Endodermal cell (in vitro differentiated cells): ENCODE measurements around the gene ZBTB16. TPM values are rescaled to one million over a fixed set of nuclear protein-coding genes. Genes with fewer than 3 reads are reported as not detected.

Experiments used
- DNase-seq: peaks from one replicate; pipeline ENCODE4 v3.0.0-alpha.2; 2017
- H3K27ac ChIP-seq: 2 replicates; pipeline ENCODE4 v1.5.1; 2013; ENCODE audit warnings: mild to moderate bottlenecking, low read depth, low read length, moderate library complexity
- H3K27me3 ChIP-seq: 2 replicates; pipeline ENCODE4 v1.6.1; 2013; ENCODE audit warnings: mild to moderate bottlenecking, low read length, moderate library complexity; ENCODE audit not compliant: insufficient read depth, control insufficient read depth, poor library complexity, severe bottlenecking
- H3K36me3 ChIP-seq: 2 replicates; pipeline ENCODE4 v1.7.0; 2013; ENCODE audit warnings: mild to moderate bottlenecking, low read length, moderate library complexity; ENCODE audit not compliant: control insufficient read depth, insufficient read depth
- H3K4me1 ChIP-seq: one replicate; pipeline ENCODE4 v1.7.0; 2013; ENCODE audit warnings: low read length; ENCODE audit not compliant: control insufficient read depth, insufficient read depth
- H3K4me3 ChIP-seq: 2 replicates; pipeline ENCODE4 v1.5.1; 2013; ENCODE audit warnings: mild to moderate bottlenecking, low read length, moderate library complexity
- H3K9ac ChIP-seq: 2 replicates; pipeline ENCODE4 v1.6.1; 2013; ENCODE audit warnings: mild to moderate bottlenecking, low read length, moderate library complexity; ENCODE audit not compliant: poor library complexity, severe bottlenecking; ENCODE audit errors: extremely low read depth
- H3K9me3 ChIP-seq: 2 replicates; pipeline ENCODE4 v1.6.1; 2013; ENCODE audit warnings: mild to moderate bottlenecking, low read length, moderate library complexity; ENCODE audit not compliant: control insufficient read depth
- H3K27ac Mint-ChIP-seq: 2 replicates; pipeline ENCODE4 v1.8.0; 2020; ENCODE audit warnings: mixed read lengths
- H3K27me3 Mint-ChIP-seq: 2 replicates; pipeline ENCODE4 v1.8.0; 2021; ENCODE audit warnings: mild to moderate bottlenecking, mixed read lengths; ENCODE audit not compliant: insufficient read depth
- H3K36me3 Mint-ChIP-seq: 2 replicates; pipeline ENCODE4 v1.8.0; 2020; ENCODE audit warnings: low read depth, mixed read lengths
- H3K4me1 Mint-ChIP-seq: 2 replicates; pipeline ENCODE4 v1.8.0; 2020; ENCODE audit warnings: mixed read lengths
- H3K4me3 Mint-ChIP-seq: 2 replicates; pipeline ENCODE4 v1.8.0; 2020; ENCODE audit warnings: mild to moderate bottlenecking, moderate library complexity, mixed read lengths
- H3K9me3 Mint-ChIP-seq: 2 replicates; pipeline ENCODE4 v1.8.0; 2020; ENCODE audit warnings: mild to moderate bottlenecking, mixed read lengths
- WGBS, 2 experiments: methylation state at CpG; one replicate each; pipeline versions ENCODE4 v1.1.5 to v1.1.7; 2013; ENCODE audit warnings: missing lambda C conversion rate in 2 of 2, mixed read lengths in 1 of 2; ENCODE audit not compliant: insufficient coverage in 1 of 2, insufficient read length in 1 of 2; 5-methylcytosine and 5-hydroxymethylcytosine counted together
- total RNA-seq, 2 donors: library from RNA; stranded (reverse); fragmentation: NEBNext Ultra II Directional in 1 of 2; extraction: Animal tissue kit (Norgen Biotek cat#: 25700) in 1 of 2; gene quantifications; 2 replicates in 1 of 2; 3 replicates in 1 of 2; pipeline ENCODE4 v1.2.1, GENCODE V29; 2021
- TF ChIP-seq, protein P1 (sequence below): fragments of 200-600 bp; sonication (generic); conservative IDR thresholded peaks from 2 replicates; pipeline ENCODE4 v1.5.0; 2021; ENCODE audit warnings: antibody characterized with exemption, mild to moderate bottlenecking

The ZBTB16 gene
- total RNA-seq, 2 donors from 2014 or later: 4.1 to 5.8 TPM

DNA sequence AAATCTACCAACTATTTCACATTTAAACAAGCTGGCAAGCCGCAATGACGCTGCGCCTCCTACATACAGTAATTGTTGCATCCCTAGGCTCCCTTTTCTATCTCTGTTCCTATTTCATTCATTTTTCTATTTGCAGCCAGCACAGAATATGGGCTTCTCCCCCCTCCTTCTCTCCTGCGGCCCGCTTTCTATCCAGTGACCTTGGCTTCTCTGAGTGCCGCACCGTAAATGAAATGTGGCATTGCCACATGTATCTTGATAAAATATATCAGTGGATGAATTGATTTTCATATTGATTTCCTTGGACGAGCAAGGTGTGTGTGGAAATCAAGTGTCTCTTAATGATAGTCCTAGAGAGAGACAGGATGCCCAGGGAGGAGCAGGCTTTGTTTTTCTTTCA is 70.2 kb downstream of the ZBTB16 start:
- Mint-ChIP-seq H3K4me3 (no peak overlapping the region), H3K27ac (no peak overlapping the region), H3K4me1 (peaks cover 2% of the 10 kb centered on the region), H3K9me3 (no peaks in the 10 kb centered on the region), H3K27me3 (peaks cover 32% of the 10 kb centered on the region), H3K36me3 (no peaks in the 10 kb centered on the region)
- H3K36me3 ChIP-seq: no peaks in the 10 kb centered on the region
- no peak overlapping the region for H3K9ac ChIP-seq
- TF ChIP-seq, protein P1, sequence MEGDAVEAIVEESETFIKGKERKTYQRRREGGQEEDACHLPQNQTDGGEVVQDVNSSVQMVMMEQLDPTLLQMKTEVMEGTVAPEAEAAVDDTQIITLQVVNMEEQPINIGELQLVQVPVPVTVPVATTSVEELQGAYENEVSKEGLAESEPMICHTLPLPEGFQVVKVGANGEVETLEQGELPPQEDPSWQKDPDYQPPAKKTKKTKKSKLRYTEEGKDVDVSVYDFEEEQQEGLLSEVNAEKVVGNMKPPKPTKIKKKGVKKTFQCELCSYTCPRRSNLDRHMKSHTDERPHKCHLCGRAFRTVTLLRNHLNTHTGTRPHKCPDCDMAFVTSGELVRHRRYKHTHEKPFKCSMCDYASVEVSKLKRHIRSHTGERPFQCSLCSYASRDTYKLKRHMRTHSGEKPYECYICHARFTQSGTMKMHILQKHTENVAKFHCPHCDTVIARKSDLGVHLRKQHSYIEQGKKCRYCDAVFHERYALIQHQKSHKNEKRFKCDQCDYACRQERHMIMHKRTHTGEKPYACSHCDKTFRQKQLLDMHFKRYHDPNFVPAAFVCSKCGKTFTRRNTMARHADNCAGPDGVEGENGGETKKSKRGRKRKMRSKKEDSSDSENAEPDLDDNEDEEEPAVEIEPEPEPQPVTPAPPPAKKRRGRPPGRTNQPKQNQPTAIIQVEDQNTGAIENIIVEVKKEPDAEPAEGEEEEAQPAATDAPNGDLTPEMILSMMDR: no peak
- no peak for DNase-seq
- H3K4me1 ChIP-seq: no peaks in the 10 kb centered on the region
- no peaks in the 10 kb centered on the region for H3K9me3 ChIP-seq
- 93% methylated on average over 7 to 8 of the region's 8 CpGs for WGBS, 2 experiments
- peak overlapping the region; percentile 45 for H3K27ac ChIP-seq
- no peak overlapping the region for H3K4me3 ChIP-seq
- H3K27me3 ChIP-seq: no peaks in the 10 kb centered on the region

DNA sequence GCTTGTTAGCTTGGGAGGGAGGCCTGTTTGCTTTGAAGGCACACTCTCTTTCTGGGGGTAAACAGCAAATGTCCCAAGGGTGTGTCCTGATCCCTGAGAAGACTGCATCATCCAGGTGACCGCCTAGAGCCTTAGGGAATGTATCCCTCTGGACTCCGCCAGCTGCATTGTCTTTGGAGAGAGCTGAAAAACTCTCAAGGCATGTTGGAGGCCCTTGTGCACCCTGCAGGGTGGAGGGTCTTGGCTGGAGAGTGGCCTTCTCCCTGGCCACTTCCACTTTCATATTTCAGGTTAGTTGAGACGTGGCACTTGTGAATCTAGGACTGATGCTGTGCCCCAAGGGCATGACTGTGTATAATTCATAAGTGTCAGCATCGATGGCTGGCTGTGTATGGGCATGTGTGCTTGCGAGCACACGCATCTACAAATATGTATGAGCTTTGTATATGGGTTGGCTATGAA is 70.6 kb downstream of the ZBTB16 start:
- no peaks in the 10 kb centered on the region for H3K4me1 ChIP-seq
- no peaks in the 10 kb centered on the region for H3K27me3 ChIP-seq
- TF ChIP-seq, protein P1: no peak
- H3K27ac Mint-ChIP-seq: no peak overlapping the region
- H3K27ac ChIP-seq: peak overlapping the region; percentile 45
- no peaks in the 10 kb centered on the region for H3K36me3 Mint-ChIP-seq
- peaks cover 33% of the 10 kb centered on the region for H3K27me3 Mint-ChIP-seq
- 93 to 94% methylated on average over 3 to 6 of the region's 6 CpGs for WGBS, 2 experiments
- H3K9ac ChIP-seq: no peak overlapping the region
- H3K9me3 Mint-ChIP-seq: no peaks in the 10 kb centered on the region
- H3K4me3 Mint-ChIP-seq: no peak overlapping the region
- no peak for DNase-seq
- no peak overlapping the region for H3K4me3 ChIP-seq
- no peaks in the 10 kb centered on the region for H3K9me3 ChIP-seq
- H3K4me1 Mint-ChIP-seq: peaks cover 2% of the 10 kb centered on the region
- H3K36me3 ChIP-seq: no peaks in the 10 kb centered on the region

DNA sequence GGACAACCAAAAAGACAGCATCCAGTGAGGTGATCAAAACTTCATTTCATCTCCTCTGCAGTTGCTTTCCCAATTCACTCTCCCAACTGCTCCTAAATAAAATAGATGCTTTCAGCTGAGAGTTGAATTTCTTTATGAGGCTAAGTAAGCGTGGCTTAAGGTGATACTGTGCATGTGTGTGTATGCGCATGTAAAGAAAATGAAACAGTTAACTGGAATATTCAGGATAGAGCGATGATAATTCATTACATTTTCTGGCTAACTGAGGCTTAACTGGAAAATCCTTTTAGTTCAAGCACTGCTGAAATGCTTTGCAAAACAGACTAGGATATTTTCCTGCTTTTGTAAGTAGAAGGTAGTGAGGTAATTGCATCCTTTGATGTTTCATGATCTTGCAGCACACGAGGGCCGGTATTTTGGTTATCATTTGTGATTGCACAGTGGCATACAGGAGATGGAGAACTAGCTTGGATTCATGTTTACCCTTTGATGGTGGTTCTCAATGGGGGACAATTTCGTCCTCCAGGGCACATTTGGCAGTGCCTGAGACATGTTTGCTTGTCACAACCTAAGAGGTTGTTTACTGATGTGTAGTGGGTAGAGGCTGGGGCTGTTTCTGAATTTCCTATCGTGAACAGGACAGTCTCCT is 71.2 kb downstream of the ZBTB16 start:
- H3K9me3 Mint-ChIP-seq: no peaks in the 10 kb centered on the region
- no peak overlapping the region for H3K27ac Mint-ChIP-seq
- no peaks in the 10 kb centered on the region for H3K27me3 ChIP-seq
- TF ChIP-seq, protein P1: no peak
- H3K27ac ChIP-seq: peak overlapping the region; percentile 45
- no peaks in the 10 kb centered on the region for H3K9me3 ChIP-seq
- H3K4me1 Mint-ChIP-seq: peaks cover 3% of the 10 kb centered on the region
- WGBS, 2 experiments: 91 to 96% methylated on average over 4 to 7 of the region's 7 CpGs
- DNase-seq: no peak
- no peaks in the 10 kb centered on the region for H3K36me3 ChIP-seq
- H3K4me3 Mint-ChIP-seq: no peak overlapping the region
- H3K36me3 Mint-ChIP-seq: no peaks in the 10 kb centered on the region
- peaks cover 33% of the 10 kb centered on the region for H3K27me3 Mint-ChIP-seq
- no peaks in the 10 kb centered on the region for H3K4me1 ChIP-seq
- no peak overlapping the region for H3K9ac ChIP-seq
- H3K4me3 ChIP-seq: no peak overlapping the region
